HepG2 (cell line): ENCODE measurements around the gene ADGRE2. TPM values are rescaled to one million over a fixed set of nuclear protein-coding genes. Genes with fewer than 3 reads are reported as not detected.

Experiments used
- BHLHE40 ChIP-seq: IDR thresholded peaks from 2 replicates; pipeline ENCODE4 v1.6.1; 2011; ENCODE audit warnings: low read length, improper control_type of control experiment
- BORCS8-MEF2B ChIP-seq: sonication (generic); formaldehyde crosslinking; IDR thresholded peaks from 2 replicates; pipeline ENCODE4 v1.8.0; 2022; ENCODE audit warnings: mild to moderate bottlenecking, missing genetic modification reagents
- MBNL3 ChIP-seq: fragments of 250-450 bp; sonication (Bioruptor Pico); conservative IDR thresholded peaks from 2 replicates; pipeline ENCODE4 v1.8.0; 2022; ENCODE audit warnings: mild to moderate bottlenecking, inconsistent platforms
- PHF8 ChIP-seq: sonication (generic); formaldehyde crosslinking; IDR thresholded peaks from 2 replicates; pipeline ENCODE4 v1.5.0; 2020; ENCODE audit warnings: missing genetic modification reagents
- SIX4 ChIP-seq: sonication (generic); formaldehyde crosslinking; IDR thresholded peaks from 2 replicates; pipeline ENCODE4 v1.4.0; 2020; ENCODE audit warnings: missing genetic modification reagents
- SP4 ChIP-seq: sonication (generic); formaldehyde crosslinking; IDR thresholded peaks from 2 replicates; pipeline ENCODE4 v1.8.1; 2023; ENCODE audit warnings: mild to moderate bottlenecking, missing genetic modification reagents
- TEAD2 ChIP-seq: sonication (generic); formaldehyde crosslinking; IDR thresholded peaks from 2 replicates; pipeline ENCODE4 v1.9.0; 2021; ENCODE audit warnings: missing genetic modification reagents
- TMF1 ChIP-seq: sonication (generic); formaldehyde crosslinking; IDR thresholded peaks from 2 replicates; pipeline ENCODE4 v1.8.1; 2022; ENCODE audit warnings: low read depth, missing genetic modification reagents
- ZBTB40 ChIP-seq, 2 experiments: fragments of 450-650 bp in 1 of 2; sonication (generic) in 1 of 2; formaldehyde crosslinking in 1 of 2; IDR thresholded peaks; 2 replicates each; pipeline versions ENCODE4 v1.6.1 to v1.8.0; 2016 to 2022; ENCODE audit warnings: antibody characterized with exemption in 1 of 2, mild to moderate bottlenecking in 1 of 2, missing genetic modification reagents in 1 of 2
- ZBTB46 ChIP-seq: sonication (generic); formaldehyde crosslinking; IDR thresholded peaks from 2 replicates; pipeline ENCODE4 v1.4.0; 2020; ENCODE audit warnings: mild to moderate bottlenecking, missing genetic modification reagents, borderline replicate concordance
- ZFP90 ChIP-seq: sonication (generic); formaldehyde crosslinking; IDR thresholded peaks from 2 replicates; pipeline ENCODE4 v1.8.0; 2022; ENCODE audit warnings: missing genetic modification reagents, mild to moderate bottlenecking, inconsistent platforms, borderline replicate concordance
- ZKSCAN5 ChIP-seq: sonication (generic); formaldehyde crosslinking; IDR thresholded peaks from 2 replicates; pipeline ENCODE4 v1.5.1; 2020; ENCODE audit warnings: mild to moderate bottlenecking, missing genetic modification reagents
- ZNF367 ChIP-seq: sonication (generic); formaldehyde crosslinking; IDR thresholded peaks from 2 replicates; pipeline ENCODE4 v1.4.0; 2020; ENCODE audit warnings: missing genetic modification reagents, borderline replicate concordance
- ZNF577 ChIP-seq: sonication (generic); formaldehyde crosslinking; IDR thresholded peaks from 2 replicates; pipeline ENCODE4 v1.4.0; 2020; ENCODE audit warnings: mild to moderate bottlenecking, low read depth, missing genetic modification reagents, borderline replicate concordance
- ZXDC ChIP-seq: sonication (generic); formaldehyde crosslinking; IDR thresholded peaks from 2 replicates; pipeline ENCODE4 v1.5.0; 2020; ENCODE audit warnings: mild to moderate bottlenecking, missing genetic modification reagents
- polyA plus RNA-seq, 8 experiments: library from polyadenylated mRNA; depleted of rRNA in 3 of 8; stranded (reverse) in 7 of 8; unstranded in 1 of 8; fragments of >200 nt; fragmentation: Illumina TruSeq in 4 of 8; extraction: Trizol in 4 of 8; gene quantifications; 2 replicates each; pipeline versions ENCODE4 v1.2.1 to v1.2.3, GENCODE V29; 2011 to 2016; ENCODE audit warnings: low read depth in 4 of 8, missing spikeins in 1 of 8, mixed read lengths in 1 of 8; ENCODE audit not compliant: insufficient read depth in 1 of 8
- total RNA-seq, 5 experiments: library from RNA; depleted of rRNA; stranded (reverse); fragments of >200 nt; fragmentation: Illumina TruSeq; extraction: Trizol; gene quantifications; 2 replicates each; pipeline ENCODE4 v1.2.3, GENCODE V29; 2016; ENCODE audit warnings: low read depth in 1 of 5

ADGRE2 gene
- total and polyA plus RNA-seq, 2 of the 13 experiments (the other 11 are each of a cell fraction or from before 2014, with no cell fraction given): 0.04 TPM; not detected in 1

- TF ChIP-seq ZBTB46 (CRISPR knock-in tag) (no peak), TMF1 (CRISPR knock-in tag) (0 out of 2 replicates have a peak, but pooled peaks have one; percentile 45), PHF8 (peak; percentile 68), ZXDC (no peak), ZNF577 (CRISPR knock-in tag) (no peak), SIX4 (CRISPR knock-in tag) (no peak), BORCS8-MEF2B (CRISPR knock-in tag) (peak; percentile 32; the same call in 1 of the 2 replicates), SP4 (CRISPR knock-in tag) (peak; percentile 76), BHLHE40 (peak; percentile 19; the same call in 1 of the 2 replicates), ZBTB40 (IDR thresholded peaks at IDR 0.05) (peak; percentile 63), ZBTB40 (CRISPR knock-in tag; IDR thresholded peaks at IDR 0.05) (no peak), MBNL3 (CRISPR knock-in tag) (no peak), ZKSCAN5 (CRISPR knock-in tag) (no peak), ZFP90 (CRISPR knock-in tag) (peak; percentile 50; the same call in 1 of the 2 replicates), TEAD2 (CRISPR knock-in tag) (no peak), ZNF367 (CRISPR knock-in tag) (no peak)
Measured at GRCh38 chr19:14689598-14690503, 88.5 kb downstream of the ADGRE2 start, which contains the start of gene ZNF333 (continued).
